ENCODE data around the gene ADAMTS14. TPM values are rescaled to one million over a fixed set of nuclear protein-coding genes. Genes with fewer than 3 reads are reported as not detected.

Gene ADAMTS14
- total RNA-seq, 2 donors from 2014 or later: 0.44 to 0.79 TPM

DNA sequence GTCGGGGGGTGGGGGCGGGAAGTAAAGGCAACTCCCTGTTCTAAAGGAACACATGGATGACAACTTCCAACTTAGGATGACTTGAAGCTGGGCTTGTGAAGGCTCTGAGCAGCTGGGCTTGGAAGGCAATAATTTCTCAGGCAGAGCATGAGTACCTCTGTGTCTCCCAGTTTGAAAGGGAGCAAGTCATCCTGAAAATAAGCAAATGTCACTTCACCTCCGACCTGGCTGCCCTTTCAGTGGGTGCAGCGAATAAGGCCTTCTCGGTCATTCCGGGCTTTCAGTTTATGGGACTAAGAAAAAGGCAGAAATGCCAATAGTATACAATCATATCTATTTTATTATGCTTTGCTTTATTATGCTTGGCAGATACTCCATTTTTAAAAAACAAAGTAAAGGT, 15.3 kb upstream of the ADAMTS14 start:
- Histone ChIP-seq H3K27me3 (ENCODE audit: control insufficient read depth, insufficient read depth, low read length, poor library complexity, severe bottlenecking) (no peaks in the 10 kb centered on the region), H3K4me1 (ENCODE audit: control insufficient read depth, insufficient read depth, low read length) (no peaks in the 10 kb centered on the region), H3K9me3 (ENCODE audit: control insufficient read depth, low read length) (peaks cover 16% of the 10 kb centered on the region), H3K9ac (ENCODE audit: extremely low read depth, low read length, poor library complexity, severe bottlenecking) (no peak overlapping the region), H3K36me3 (ENCODE audit: control insufficient read depth, insufficient read depth, low read length) (no peaks in the 10 kb centered on the region), H3K27ac (ENCODE audit: low read depth, low read length) (no peak overlapping the region), H3K4me3 (ENCODE audit: low read length) (no peak overlapping the region)
- no peak overlapping the region for H3K4me3 Mint-ChIP-seq
- H3K36me3 Mint-ChIP-seq (ENCODE audit: low read depth): peaks cover 2% of the 10 kb centered on the region
- 93 to 100% methylated on average over 1 to 5 of the region's 6 CpGs for WGBS, 2 experiments (ENCODE audit: insufficient coverage in 1 of 2, insufficient read length in 1 of 2)
- DNase-seq: no peak
- H3K9me3 Mint-ChIP-seq: peaks cover 13% of the 10 kb centered on the region
- H3K27ac Mint-ChIP-seq: no peak overlapping the region
- no peaks in the 10 kb centered on the region for H3K4me1 Mint-ChIP-seq
- TF ChIP-seq, protein P1, sequence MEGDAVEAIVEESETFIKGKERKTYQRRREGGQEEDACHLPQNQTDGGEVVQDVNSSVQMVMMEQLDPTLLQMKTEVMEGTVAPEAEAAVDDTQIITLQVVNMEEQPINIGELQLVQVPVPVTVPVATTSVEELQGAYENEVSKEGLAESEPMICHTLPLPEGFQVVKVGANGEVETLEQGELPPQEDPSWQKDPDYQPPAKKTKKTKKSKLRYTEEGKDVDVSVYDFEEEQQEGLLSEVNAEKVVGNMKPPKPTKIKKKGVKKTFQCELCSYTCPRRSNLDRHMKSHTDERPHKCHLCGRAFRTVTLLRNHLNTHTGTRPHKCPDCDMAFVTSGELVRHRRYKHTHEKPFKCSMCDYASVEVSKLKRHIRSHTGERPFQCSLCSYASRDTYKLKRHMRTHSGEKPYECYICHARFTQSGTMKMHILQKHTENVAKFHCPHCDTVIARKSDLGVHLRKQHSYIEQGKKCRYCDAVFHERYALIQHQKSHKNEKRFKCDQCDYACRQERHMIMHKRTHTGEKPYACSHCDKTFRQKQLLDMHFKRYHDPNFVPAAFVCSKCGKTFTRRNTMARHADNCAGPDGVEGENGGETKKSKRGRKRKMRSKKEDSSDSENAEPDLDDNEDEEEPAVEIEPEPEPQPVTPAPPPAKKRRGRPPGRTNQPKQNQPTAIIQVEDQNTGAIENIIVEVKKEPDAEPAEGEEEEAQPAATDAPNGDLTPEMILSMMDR (conservative IDR thresholded peaks at IDR 0.05): no peak
- H3K27me3 Mint-ChIP-seq (ENCODE audit: insufficient read depth): no peaks in the 10 kb centered on the region

DNA sequence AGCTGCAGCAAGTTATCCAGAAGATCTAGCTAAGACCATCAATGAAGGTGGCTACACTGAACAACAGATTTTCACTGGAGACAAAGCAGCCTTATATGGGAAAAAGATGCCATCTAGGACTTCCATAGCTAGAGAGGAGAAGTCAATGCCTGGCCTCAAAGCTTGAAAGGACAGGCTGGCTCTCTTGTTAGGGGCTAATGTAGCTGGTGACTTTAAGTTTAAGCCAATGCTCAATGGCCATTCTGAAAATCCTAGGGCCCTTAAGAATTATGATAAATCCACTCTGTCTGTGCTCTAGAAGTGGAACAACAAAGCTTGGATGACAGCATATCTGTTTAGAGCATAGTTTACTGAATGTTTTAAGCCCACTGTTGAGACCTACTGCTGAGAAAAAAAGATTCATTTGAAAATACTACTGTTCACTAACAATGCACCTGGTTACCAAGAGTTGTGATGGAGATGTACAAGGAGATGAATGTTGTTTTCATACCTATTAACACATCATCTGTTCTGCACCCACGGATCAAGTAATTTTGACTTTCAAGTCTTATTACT, 13.6 kb upstream of the ADAMTS14 start:
- Mint-ChIP-seq H3K4me1 (no peaks in the 10 kb centered on the region), H3K27me3 (ENCODE audit: insufficient read depth) (no peaks in the 10 kb centered on the region), H3K36me3 (ENCODE audit: low read depth) (no peaks in the 10 kb centered on the region), H3K9me3 (peaks cover 3% of the 10 kb centered on the region), H3K27ac (no peak overlapping the region), H3K4me3 (no peak overlapping the region)
- Histone ChIP-seq H3K9ac (ENCODE audit: extremely low read depth, low read length, poor library complexity, severe bottlenecking) (no peak overlapping the region), H3K27ac (ENCODE audit: low read depth, low read length) (no peak overlapping the region), H3K9me3 (ENCODE audit: control insufficient read depth, low read length) (peaks cover 14% of the 10 kb centered on the region), H3K4me1 (ENCODE audit: control insufficient read depth, insufficient read depth, low read length) (no peaks in the 10 kb centered on the region), H3K27me3 (ENCODE audit: control insufficient read depth, insufficient read depth, low read length, poor library complexity, severe bottlenecking) (no peaks in the 10 kb centered on the region), H3K36me3 (ENCODE audit: control insufficient read depth, insufficient read depth, low read length) (no peaks in the 10 kb centered on the region), H3K4me3 (ENCODE audit: low read length) (no peak overlapping the region)
- 94% methylated on average over 1 of the region's 1 CpG; no CpG with 5 or more reads in 1 of the 2 experiments for WGBS, 2 experiments (ENCODE audit: insufficient coverage in 1 of 2, insufficient read length in 1 of 2)
- DNase-seq: no peak
- TF ChIP-seq, protein P1 (conservative IDR thresholded peaks at IDR 0.05): no peak

DNA sequence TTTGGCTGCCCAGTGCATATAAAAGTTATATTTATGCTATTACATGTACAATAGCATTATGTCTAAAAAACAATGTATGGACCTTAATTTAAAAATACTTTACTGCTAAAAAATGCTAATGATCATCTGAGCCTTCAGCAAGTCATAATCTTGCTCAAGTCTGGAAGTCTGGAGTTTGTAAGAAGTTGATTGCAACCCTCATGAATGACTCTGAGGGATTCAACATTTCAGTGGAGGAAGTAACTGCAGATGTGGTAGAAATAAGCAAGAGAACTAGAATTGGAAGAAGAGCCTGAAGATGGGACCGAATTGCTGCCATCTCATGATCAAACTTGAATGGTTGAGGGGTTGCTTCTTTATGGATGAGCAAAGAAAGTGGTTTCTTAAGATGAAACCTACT, 13.0 kb upstream of the ADAMTS14 start:
- no peaks in the 10 kb centered on the region for H3K4me1 Mint-ChIP-seq
- no peaks in the 10 kb centered on the region for H3K27me3 Mint-ChIP-seq (ENCODE audit: insufficient read depth)
- H3K27ac ChIP-seq (ENCODE audit: low read depth, low read length): no peak overlapping the region

More for the DNA sequence above, 13.0 kb upstream of the ADAMTS14 start:
- no peaks in the 10 kb centered on the region for H3K27me3 ChIP-seq (ENCODE audit: control insufficient read depth, insufficient read depth, low read length, poor library complexity, severe bottlenecking)
- no peak overlapping the region for H3K4me3 ChIP-seq (ENCODE audit: low read length)
- Mint-ChIP-seq H3K4me3 (no peak overlapping the region), H3K36me3 (ENCODE audit: low read depth) (no peaks in the 10 kb centered on the region), H3K9me3 (peaks cover 3% of the 10 kb centered on the region), H3K27ac (no peak overlapping the region)
- DNase-seq: no peak
- H3K36me3 ChIP-seq (ENCODE audit: control insufficient read depth, insufficient read depth, low read length): no peaks in the 10 kb centered on the region
- WGBS, 2 experiments (ENCODE audit: insufficient coverage in 1 of 2, insufficient read length in 1 of 2): 80 to 100% methylated on average over 1 of the region's 1 CpG
- TF ChIP-seq, protein P1 (conservative IDR thresholded peaks at IDR 0.05): no peak
- H3K9ac ChIP-seq (ENCODE audit: extremely low read depth, low read length, poor library complexity, severe bottlenecking): no peak overlapping the region
- no peaks in the 10 kb centered on the region for H3K4me1 ChIP-seq (ENCODE audit: control insufficient read depth, insufficient read depth, low read length)
- peaks cover 14% of the 10 kb centered on the region for H3K9me3 ChIP-seq (ENCODE audit: control insufficient read depth, low read length)

All from endodermal cell (in vitro differentiated cells).